ENCODE measurements around the gene FBXO3. TPM values are rescaled to one million over a fixed set of nuclear protein-coding genes. Genes with fewer than 3 reads are reported as not detected.

The FBXO3 gene
- total RNA-seq, 6 experiments from 2014 or later: 25.3 to 30.0 (median 27.3) TPM

GRCh38 chr11:33770236-33770635, 4.1 kb downstream of the FBXO3 start:
- no peak overlapping the region for H3K4me3 Mint-ChIP-seq
- DNase-seq: no peak
- peak overlapping the region; percentile 12; the same call in 1 of the 2 replicates for H3K27ac Mint-ChIP-seq
- peaks cover 34% of the 10 kb centered on the region for H3K4me1 Mint-ChIP-seq (ENCODE audit: low read depth)
- H3K9me3 Mint-ChIP-seq: no peaks in the 10 kb centered on the region
- H3K27me3 Mint-ChIP-seq (ENCODE audit: insufficient read depth): no peaks in the 10 kb centered on the region; the same call in 1 of the 2 replicates
- TF ChIP-seq CTCF (IDR thresholded peaks at IDR 0.05): no peak
- H3K36me3 Mint-ChIP-seq (ENCODE audit: low read depth): no peaks in the 10 kb centered on the region

GRCh38 chr11:33769542-33769941, 4.8 kb downstream of the FBXO3 start:
- H3K4me1 Mint-ChIP-seq (ENCODE audit: low read depth): peaks cover 28% of the 10 kb centered on the region
- H3K36me3 Mint-ChIP-seq (ENCODE audit: low read depth): peaks cover 2% of the 10 kb centered on the region
- H3K27ac Mint-ChIP-seq: no peak overlapping the region; the same call in 1 of the 2 replicates
- no peak for DNase-seq
- no peaks in the 10 kb centered on the region for H3K27me3 Mint-ChIP-seq (ENCODE audit: insufficient read depth)
- H3K9me3 Mint-ChIP-seq: no peaks in the 10 kb centered on the region
- no peak for TF ChIP-seq CTCF (IDR thresholded peaks at IDR 0.05)
- no peak overlapping the region for H3K4me3 Mint-ChIP-seq

GRCh38 chr11:33767624-33768023, 6.7 kb downstream of the FBXO3 start:
- H3K9me3 Mint-ChIP-seq: no peaks in the 10 kb centered on the region
- peaks cover 8% of the 10 kb centered on the region for H3K36me3 Mint-ChIP-seq (ENCODE audit: low read depth)

GRCh38 chr11:33766085-33766484, 8.2 kb downstream of the FBXO3 start:
- no peaks in the 10 kb centered on the region for H3K27me3 Mint-ChIP-seq (ENCODE audit: insufficient read depth)
- no peak for DNase-seq
- H3K9me3 Mint-ChIP-seq: no peaks in the 10 kb centered on the region
- H3K4me3 Mint-ChIP-seq: no peak overlapping the region
- TF ChIP-seq CTCF (IDR thresholded peaks at IDR 0.05): no peak
- peaks cover 13% of the 10 kb centered on the region for H3K4me1 Mint-ChIP-seq (ENCODE audit: low read depth)
- peaks cover 8% of the 10 kb centered on the region for H3K36me3 Mint-ChIP-seq (ENCODE audit: low read depth)
- H3K27ac Mint-ChIP-seq: no peak overlapping the region

More at GRCh38 chr11:33767624-33768023, 6.7 kb downstream of the FBXO3 start:
- TF ChIP-seq CTCF (IDR thresholded peaks at IDR 0.05): no peak
- peaks cover 18% of the 10 kb centered on the region for H3K4me1 Mint-ChIP-seq (ENCODE audit: low read depth)
- H3K27me3 Mint-ChIP-seq (ENCODE audit: insufficient read depth): no peaks in the 10 kb centered on the region
- H3K27ac Mint-ChIP-seq: no peak overlapping the region
- DNase-seq: no peak
- no peak overlapping the region for H3K4me3 Mint-ChIP-seq

GRCh38 chr11:33761471-33761870, 12.8 kb downstream of the FBXO3 start:
- Mint-ChIP-seq H3K27me3 (ENCODE audit: insufficient read depth) (no peaks in the 10 kb centered on the region), H3K36me3 (ENCODE audit: low read depth) (peaks cover 23% of the 10 kb centered on the region), H3K4me3 (no peak overlapping the region), H3K4me1 (ENCODE audit: low read depth) (no peaks in the 10 kb centered on the region), H3K9me3 (no peaks in the 10 kb centered on the region), H3K27ac (no peak overlapping the region)
- TF ChIP-seq CTCF (IDR thresholded peaks at IDR 0.05): no peak
- DNase-seq: no peak

Measured in HFFc6 (cell line).